SK-N-SH treated with all-trans-retinoic acid at 6 μM for 48 hours (cell line): ENCODE results near the gene ZC2HC1B.

Experiments used
- ATAC-seq: fragments of 200-7000 bp; cut with Tn5 transposase; 3 replicates; pipeline ENCODE4 v1.9.1; 2020; ENCODE audit warnings: mild to moderate bottlenecking, moderate library complexity
- ARNTL ChIP-seq: fragments of 450-650 bp; formaldehyde crosslinking; IDR thresholded peaks from 2 replicates; pipeline ENCODE4 v1.5.0; 2020; ENCODE audit warnings: low read depth, mild to moderate bottlenecking, moderate library complexity, borderline replicate concordance
- BACH2 ChIP-seq: fragments of 250-450 bp; sonication (Bioruptor Pico); IDR thresholded peaks from 2 replicates; pipeline ENCODE4 v1.9.0; 2021; ENCODE audit warnings: mild to moderate bottlenecking, borderline replicate concordance
- CREB5 ChIP-seq: fragments of 250-450 bp; sonication (Bioruptor Pico); IDR thresholded peaks from 2 replicates; pipeline ENCODE4 v1.5.1; 2020; ENCODE audit warnings: low read depth, mild to moderate bottlenecking, moderate library complexity
- ESRRG ChIP-seq: fragments of 250-450 bp; sonication (Bioruptor Pico); IDR thresholded peaks from 2 replicates; pipeline ENCODE4 v1.6.1; 2021; ENCODE audit warnings: mild to moderate bottlenecking
- ISL1 ChIP-seq: fragments of 250-450 bp; sonication (Bioruptor Pico); IDR thresholded peaks from 2 replicates; pipeline ENCODE4 v2.1.2; 2022; ENCODE audit warnings: mild to moderate bottlenecking, moderate library complexity
- OSR1 ChIP-seq: fragments of 250-450 bp; sonication (Bioruptor Pico); IDR thresholded peaks from 2 replicates; pipeline ENCODE4 v1.8.0; 2022; ENCODE audit warnings: moderate library complexity, mild to moderate bottlenecking, inconsistent platforms
- PPARA ChIP-seq: fragments of 250-450 bp; sonication (Bioruptor Pico); IDR thresholded peaks from 2 replicates; pipeline ENCODE4 v1.5.0; 2020; ENCODE audit warnings: mild to moderate bottlenecking, borderline replicate concordance
- RARB ChIP-seq: fragments of 250-450 bp; sonication (Bioruptor Pico); IDR thresholded peaks from 2 replicates; pipeline ENCODE4 v1.8.0; 2021; ENCODE audit warnings: mild to moderate bottlenecking, moderate library complexity
- SNAI2 ChIP-seq: fragments of 250-450 bp; sonication (Bioruptor Pico); IDR thresholded peaks from 2 replicates; pipeline ENCODE4 v1.5.0; 2020; ENCODE audit warnings: mild to moderate bottlenecking, moderate library complexity
- TOX ChIP-seq: fragments of 250-450 bp; sonication (Bioruptor Pico); IDR thresholded peaks from 2 replicates; pipeline ENCODE4 v1.8.0; 2021; ENCODE audit warnings: mild to moderate bottlenecking, moderate library complexity, borderline replicate concordance
- TSHZ2 ChIP-seq: fragments of 250-450 bp; sonication (Bioruptor Pico); IDR thresholded peaks from 2 replicates; pipeline ENCODE4 v1.5.0; 2020; ENCODE audit warnings: mild to moderate bottlenecking, moderate library complexity
- ZC3H10 ChIP-seq: fragments of 250-450 bp; sonication (Bioruptor Pico); IDR thresholded peaks from 2 replicates; pipeline ENCODE4 v1.5.1; 2021; ENCODE audit warnings: mild to moderate bottlenecking, moderate library complexity
- ZFP3 ChIP-seq: fragments of 250-450 bp; sonication (Bioruptor Pico); IDR thresholded peaks from 2 replicates; pipeline ENCODE4 v1.5.0; 2020; ENCODE audit warnings: mild to moderate bottlenecking, moderate library complexity
- ZFP30 ChIP-seq: fragments of 450-650 bp; formaldehyde crosslinking; IDR thresholded peaks from 2 replicates; pipeline ENCODE4 v1.5.0; 2022; ENCODE audit warnings: mild to moderate bottlenecking, moderate library complexity
- ZNF70 ChIP-seq: fragments of 450-650 bp; formaldehyde crosslinking; IDR thresholded peaks from 2 replicates; pipeline ENCODE4 v1.5.0; 2020; ENCODE audit warnings: mild to moderate bottlenecking, moderate library complexity
- ZNF8 ChIP-seq: fragments of 450-650 bp; formaldehyde crosslinking; IDR thresholded peaks from 2 replicates; pipeline ENCODE4 v1.5.0; 2020; ENCODE audit warnings: mild to moderate bottlenecking, moderate library complexity
- TF ChIP-seq, protein P1 (sequence below): fragments of 250-450 bp; sonication (Bioruptor Pico); IDR thresholded peaks from 2 replicates; pipeline ENCODE4 v1.5.1; 2021; ENCODE audit warnings: mild to moderate bottlenecking, moderate library complexity
- TF ChIP-seq, protein P2 (sequence below): fragments of 250-450 bp; sonication (Bioruptor Pico); IDR thresholded peaks from 2 replicates; pipeline ENCODE4 v1.8.0; 2021; ENCODE audit warnings: low read depth, mild to moderate bottlenecking, moderate library complexity, borderline replicate concordance

ZC2HC1B gene

GRCh38 chr6:143980921-143981320 is 116.6 kb downstream of the ZC2HC1B start (continued):
- no peak for TF ChIP-seq TSHZ2 (CRISPR knock-in tag)
- no peak for TF ChIP-seq ZC3H10
- TF ChIP-seq, all 23 proteins: peak for 0

- TF ChIP-seq TSHZ2 (CRISPR knock-in tag) (no peak), ZNF8 (CRISPR knock-in tag) (no peak), ZNF70 (CRISPR knock-in tag) (no peak), TOX (no peak), ARNTL (no peak), OSR1 (CRISPR knock-in tag) (no peak)
- TF ChIP-seq, protein P1, sequence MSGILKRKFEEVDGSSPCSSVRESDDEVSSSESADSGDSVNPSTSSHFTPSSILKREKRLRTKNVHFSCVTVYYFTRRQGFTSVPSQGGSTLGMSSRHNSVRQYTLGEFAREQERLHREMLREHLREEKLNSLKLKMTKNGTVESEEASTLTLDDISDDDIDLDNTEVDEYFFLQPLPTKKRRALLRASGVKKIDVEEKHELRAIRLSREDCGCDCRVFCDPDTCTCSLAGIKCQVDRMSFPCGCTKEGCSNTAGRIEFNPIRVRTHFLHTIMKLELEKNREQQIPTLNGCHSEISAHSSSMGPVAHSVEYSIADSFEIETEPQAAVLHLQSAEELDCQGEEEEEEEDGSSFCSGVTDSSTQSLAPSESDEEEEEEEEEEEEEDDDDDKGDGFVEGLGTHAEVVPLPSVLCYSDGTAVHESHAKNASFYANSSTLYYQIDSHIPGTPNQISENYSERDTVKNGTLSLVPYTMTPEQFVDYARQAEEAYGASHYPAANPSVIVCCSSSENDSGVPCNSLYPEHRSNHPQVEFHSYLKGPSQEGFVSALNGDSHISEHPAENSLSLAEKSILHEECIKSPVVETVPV: no peak
Measured at GRCh38 chr6:143982968-143983367, 118.7 kb downstream of the ZC2HC1B start.

GRCh38 chr6:143984666-143985065 is 120.4 kb downstream of the ZC2HC1B start:
- TF ChIP-seq OSR1 (CRISPR knock-in tag) (no peak), ARNTL (no peak), SNAI2 (CRISPR knock-in tag) (no peak), ZC3H10 (no peak), TSHZ2 (CRISPR knock-in tag) (no peak), ESRRG (CRISPR knock-in tag) (no peak), ZFP30 (no peak), CREB5 (CRISPR knock-in tag) (no peak)
- TF ChIP-seq, protein P2, sequence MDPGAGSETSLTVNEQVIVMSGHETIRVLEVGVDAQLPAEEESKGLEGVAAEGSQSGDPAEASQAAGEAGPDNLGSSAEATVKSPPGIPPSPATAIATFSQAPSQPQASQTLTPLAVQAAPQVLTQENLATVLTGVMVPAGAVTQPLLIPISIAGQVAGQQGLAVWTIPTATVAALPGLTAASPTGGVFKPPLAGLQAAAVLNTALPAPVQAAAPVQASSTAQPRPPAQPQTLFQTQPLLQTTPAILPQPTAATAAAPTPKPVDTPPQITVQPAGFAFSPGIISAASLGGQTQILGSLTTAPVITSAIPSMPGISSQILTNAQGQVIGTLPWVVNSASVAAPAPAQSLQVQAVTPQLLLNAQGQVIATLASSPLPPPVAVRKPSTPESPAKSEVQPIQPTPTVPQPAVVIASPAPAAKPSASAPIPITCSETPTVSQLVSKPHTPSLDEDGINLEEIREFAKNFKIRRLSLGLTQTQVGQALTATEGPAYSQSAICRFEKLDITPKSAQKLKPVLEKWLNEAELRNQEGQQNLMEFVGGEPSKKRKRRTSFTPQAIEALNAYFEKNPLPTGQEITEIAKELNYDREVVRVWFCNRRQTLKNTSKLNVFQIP: no peak
- TF ChIP-seq, all 23 proteins: peak for 0
- ATAC-seq: no peak

More at GRCh38 chr6:143982968-143983367, 118.7 kb downstream of the ZC2HC1B start:
- no peak for ATAC-seq

- TF ChIP-seq ZFP3 (no peak), PPARA (CRISPR knock-in tag) (no peak), TOX (no peak), RARB (no peak), ISL1 (no peak), CREB5 (CRISPR knock-in tag) (no peak), BACH2 (CRISPR knock-in tag) (no peak)
- ATAC-seq: no peak
Measured at GRCh38 chr6:143986463-143987065, 122.3 kb downstream of the ZC2HC1B start.
